ENCODE measurements around the gene FRMD4B. TPM values are rescaled to one million over a fixed set of nuclear protein-coding genes. Genes with fewer than 3 reads are reported as not detected.
"Not testable (repeated sequence)": the region's sequence is repeated elsewhere in the genome, so short reads cannot be mapped to it uniquely, and the experiment has no call there.

Gene FRMD4B
- total RNA-seq, 2 donors from 2014 or later: 27.6 to 37.4 TPM

DNA sequence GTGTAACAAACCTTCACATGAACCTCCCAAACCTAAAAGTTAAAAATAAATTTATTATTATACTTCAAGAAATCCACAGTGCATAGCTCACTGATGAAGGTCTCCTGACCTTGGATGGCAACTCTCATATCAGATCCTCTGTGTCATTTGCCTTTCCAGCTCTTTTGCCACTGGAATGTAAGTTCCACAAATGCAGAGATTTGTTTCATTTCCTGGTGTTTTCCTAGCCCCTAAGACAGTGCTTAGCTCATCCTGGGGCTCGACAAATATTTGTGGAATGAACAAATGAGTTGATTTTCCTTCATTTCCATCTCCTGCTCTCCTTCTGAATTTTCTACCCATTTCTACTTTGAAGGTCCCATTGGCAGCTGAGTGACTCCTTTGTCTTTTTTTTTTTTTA is 56.0 kb downstream of the FRMD4B start:
- no peak for DNase-seq
- intact Hi-C loops (cut with DNase I, micrococcal nuclease): no loop called here
- no peak for ATAC-seq

DNA sequence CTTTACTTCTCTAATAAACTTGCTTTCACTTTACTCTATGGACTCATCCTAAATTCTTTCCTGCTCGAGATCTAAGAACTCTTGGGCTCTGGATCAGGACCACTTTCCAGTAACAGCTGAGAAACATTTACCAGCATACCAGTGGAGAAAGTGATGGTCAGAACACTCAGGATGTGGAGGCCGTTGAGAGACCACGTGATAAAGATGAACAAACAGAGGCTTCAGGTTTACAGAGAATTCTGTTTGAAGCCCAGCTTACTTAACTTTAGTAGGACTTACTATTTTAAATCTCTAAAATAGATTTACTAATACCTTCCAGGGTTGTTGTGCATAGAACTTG is 57.0 kb downstream of the FRMD4B start:
- intact Hi-C loops (cut with DNase I, micrococcal nuclease): no loop called here
- ATAC-seq (no peak), DNase-seq (no peak)

DNA sequence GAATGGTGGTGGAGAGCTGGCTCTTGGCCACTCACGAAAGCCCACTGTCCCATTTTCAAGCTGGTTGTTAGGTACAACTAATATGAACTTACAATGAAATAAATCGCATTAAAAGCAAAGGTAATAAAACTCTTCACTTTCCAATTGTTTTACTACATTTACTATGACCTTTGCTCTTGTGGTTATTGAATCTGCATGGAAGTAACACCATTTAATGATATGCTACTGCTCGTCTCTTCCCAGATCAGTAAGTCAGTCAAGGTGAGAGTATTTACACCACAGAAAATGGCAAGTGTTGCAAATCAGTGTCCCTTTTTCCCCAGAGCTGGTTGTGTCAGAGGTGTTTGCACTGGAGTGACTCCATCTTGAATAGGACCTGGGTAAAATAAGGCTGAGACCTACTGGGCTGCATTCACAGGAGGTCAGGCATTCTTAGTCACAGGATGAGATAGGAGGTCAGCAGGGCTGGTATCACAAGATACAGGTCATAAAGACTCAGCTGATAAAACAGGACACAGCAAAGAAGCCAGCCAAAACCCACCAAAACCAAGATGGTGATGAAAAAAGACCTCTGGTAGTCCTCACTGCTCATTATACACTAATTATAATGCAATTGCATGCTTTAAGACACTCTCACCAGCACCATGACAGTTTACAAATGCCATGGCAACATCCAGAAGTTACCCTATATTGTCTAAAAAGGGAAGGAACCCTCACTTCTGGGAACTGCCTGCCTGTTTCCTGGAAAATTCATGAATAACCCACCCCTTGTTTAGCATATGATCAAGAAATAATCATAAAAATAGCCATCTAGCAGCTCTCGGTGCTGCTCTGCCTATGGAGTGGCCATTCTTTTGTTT is 57.6 kb downstream of the FRMD4B start:
- DNase-seq (no peak), ATAC-seq (peak; percentile 95)
- intact Hi-C loops (cut with DNase I, micrococcal nuclease): no loop called here

DNA sequence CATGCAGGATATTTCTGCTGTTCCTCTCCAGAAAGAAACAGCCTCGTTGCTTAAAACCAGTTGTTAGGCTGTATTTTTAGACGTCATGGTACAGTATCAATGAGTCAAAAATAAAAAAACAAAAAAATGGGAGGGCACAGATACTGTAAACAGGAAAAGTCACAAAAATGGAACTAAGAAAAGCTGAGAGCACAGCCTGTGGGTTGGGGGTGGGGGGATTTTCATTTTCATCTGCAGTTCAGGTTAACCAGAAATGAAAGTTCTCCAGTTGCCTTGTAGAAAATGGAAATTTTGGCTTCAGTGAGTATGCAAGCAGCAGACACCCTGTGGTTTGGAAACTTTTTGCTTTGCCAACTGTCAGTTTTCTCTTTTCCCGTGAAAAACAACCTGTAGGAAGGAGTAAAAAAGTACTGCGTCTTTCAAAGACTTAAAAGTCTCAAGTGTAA is 59.0 kb downstream of the FRMD4B start:
- DNase-seq (no peak), ATAC-seq (no peak)
- intact Hi-C loops (cut with DNase I, micrococcal nuclease): no loop called here

DNA sequence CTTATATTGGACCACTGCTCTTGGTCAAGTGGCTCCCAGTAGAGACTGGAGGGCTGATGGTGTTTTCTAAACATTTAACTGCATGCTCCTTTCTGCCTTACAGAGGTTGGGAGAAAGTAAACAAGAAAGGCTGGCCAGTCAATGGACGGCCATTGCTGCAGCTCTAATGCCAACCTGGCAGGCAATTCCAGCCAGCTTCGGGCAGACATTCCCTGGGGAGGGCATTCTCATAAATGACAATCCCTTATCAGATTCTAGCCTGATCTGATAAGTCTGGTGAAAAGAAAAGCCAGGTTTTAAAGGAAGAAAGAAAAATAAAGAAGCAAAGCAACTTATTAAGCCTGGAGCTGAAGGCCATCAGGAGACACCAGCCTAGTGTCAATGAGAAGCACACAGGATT is 60.7 kb downstream of the FRMD4B start:
- DNase-seq (no peak), ATAC-seq (no peak)
- intact Hi-C loops (cut with DNase I, micrococcal nuclease): no loop called here

DNA sequence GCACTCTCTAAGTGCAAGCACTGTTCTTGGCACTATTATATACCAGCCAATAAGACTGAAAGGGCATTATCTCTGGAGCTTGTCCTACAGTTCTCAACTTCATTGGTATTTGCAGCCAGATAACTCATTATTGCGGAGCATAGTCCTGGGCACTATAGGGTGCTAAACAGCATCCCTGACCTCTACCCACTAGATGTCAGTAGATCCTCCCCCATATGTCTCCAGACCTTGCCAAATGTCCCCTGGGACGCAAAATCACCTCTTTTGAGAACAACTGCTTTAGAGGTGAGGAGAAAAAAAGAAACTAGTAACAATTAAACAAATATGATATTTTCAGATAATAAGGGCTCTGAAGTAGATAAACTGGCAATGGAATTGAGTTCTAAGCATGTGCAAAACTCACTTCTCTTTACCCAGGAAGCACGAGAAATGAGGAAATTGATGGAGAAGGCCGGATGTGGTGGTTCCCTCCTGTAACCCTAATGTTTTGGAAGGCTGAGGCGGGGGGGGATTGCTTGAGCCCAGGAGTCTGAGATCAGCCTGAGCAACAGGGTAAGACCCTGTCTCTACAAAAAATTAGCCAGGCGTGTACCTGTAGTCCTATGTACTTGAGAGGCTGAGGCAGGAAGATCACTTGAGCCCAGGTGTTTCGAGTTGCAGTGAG is 61.4 kb downstream of the FRMD4B start:
- ATAC-seq (peak; percentile 39), DNase-seq (no peak)
- intact Hi-C loops (cut with DNase I, micrococcal nuclease): no loop called here

DNA sequence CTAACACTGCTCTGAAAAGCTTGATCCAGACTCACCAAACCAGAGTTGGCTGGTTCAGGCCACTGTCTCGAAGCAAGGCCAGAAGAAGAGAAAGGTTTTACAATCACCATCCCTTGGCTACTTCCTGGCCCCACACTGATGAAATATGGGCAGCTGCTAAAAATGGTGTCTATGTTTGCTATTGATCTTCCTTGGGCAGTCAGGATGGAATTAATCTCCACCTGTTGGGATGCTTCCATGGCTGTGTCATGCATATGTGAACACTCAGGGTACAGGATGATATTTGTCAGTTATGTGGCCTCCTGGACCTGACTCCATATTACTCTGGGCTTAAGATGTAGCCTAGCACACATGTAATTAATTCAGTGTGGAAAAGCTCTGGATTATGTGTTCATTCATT is 61.9 kb downstream of the FRMD4B start:
- DNase-seq: no peak
- intact Hi-C loops (cut with DNase I, micrococcal nuclease): no loop called here
- ATAC-seq: no peak

DNA sequence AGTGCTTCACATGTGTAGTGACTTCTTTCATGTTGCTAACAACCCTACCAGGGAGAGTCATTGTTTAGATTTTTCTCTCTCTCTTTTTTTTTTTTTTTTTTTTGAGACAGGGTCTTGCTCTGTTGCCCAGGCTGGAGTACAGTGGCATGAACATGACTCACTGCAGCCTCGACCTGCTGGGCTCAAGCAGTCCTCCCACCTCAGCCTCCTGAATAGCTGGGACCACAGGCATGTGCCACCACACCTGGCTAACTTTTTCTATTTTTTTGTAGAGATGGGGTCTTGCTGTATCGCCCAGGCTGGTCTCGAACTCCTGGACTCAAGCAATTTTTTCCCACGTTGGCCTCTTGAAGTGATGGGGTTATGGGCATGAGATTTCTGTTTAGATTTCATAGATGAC is 63.4 kb downstream of the FRMD4B start:
- DNase-seq; ATAC-seq; intact Hi-C loops (cut with DNase I, micrococcal nuclease): not testable (repeated sequence)

DNA sequence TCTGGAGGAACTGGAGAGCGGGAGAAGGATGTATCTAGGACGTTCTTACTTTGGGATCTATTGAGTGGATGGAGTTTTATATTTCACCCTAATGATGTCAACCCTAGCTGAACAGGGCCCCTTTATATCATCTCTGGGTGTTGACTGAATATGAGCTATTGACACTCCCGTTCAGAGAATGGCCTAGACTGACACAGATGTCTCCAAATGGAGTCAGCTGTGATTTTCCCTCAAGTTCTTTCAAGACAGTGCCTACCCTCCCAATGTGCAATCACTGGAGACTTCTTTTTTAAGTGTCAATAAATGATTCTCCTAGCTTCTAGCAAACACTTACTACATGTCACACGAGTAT is 63.8 kb downstream of the FRMD4B start:
- no peak for ATAC-seq
- no peak for DNase-seq
- intact Hi-C loops (cut with DNase I, micrococcal nuclease): no loop called here

DNA sequence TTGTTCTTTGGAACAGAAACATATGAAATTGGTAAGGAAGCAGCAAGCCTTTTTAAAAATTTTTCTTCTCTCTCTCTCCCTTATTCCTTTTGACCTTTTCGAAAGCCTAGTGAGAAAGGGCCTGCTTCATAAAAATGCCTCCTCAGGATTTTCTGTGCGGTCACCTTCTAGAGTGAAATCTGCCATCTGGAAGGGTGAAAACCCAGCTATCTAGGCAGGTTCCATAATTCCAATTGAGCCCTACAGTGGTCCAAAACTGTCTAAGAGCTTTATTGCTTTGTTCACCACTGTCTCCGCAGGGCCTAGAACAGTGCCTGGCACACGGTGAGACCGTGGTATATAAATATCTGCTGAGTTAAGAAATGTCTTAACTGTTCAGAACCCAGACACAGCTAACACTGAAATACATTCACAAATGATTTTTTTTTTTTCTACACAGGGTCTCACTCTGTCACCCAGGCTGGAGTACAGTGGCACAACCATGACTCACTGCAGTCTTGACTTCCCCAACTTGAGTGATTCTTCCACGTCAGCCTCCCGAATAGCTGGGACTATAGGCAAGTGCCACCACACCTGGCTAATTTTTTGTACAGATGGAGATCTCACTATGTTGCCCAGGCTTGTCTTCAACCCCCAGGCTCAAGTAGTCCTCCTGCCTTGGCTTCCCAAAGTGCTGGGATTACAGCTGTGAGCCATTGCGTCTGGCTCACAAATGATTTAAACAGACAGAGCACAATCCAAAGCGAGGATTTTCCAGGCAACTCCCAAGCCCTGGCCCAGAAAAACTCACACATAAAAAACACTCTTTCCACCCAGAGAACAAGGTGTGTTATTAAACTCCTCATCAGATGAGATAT is 64.4 kb downstream of the FRMD4B start:
- DNase-seq (no peak), ATAC-seq (no peak)
- intact Hi-C loops (cut with DNase I, micrococcal nuclease): no loop called here

DNA sequence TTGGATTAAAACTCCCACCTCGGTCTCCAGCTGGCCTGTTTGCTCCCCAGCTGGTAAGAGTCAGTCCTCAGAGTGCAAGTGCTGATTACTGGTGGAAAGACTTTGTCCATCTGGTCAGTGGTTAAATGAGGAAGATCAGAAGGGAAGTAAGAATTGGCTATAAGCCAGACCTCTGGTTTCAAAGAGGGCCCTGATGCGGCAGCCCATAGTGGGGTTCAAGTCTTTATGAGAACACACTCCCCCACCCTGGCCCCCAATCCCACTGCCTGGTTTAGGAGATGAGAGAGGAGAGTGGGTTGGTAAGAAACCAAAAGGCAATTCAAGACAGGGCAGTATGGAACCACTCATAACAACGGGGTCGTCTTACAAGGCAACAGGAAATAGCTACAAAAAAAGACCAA is 65.0 kb downstream of the FRMD4B start:
- ATAC-seq: no peak
- DNase-seq: peak in 1 of 2 donors; percentile 15

DNA sequence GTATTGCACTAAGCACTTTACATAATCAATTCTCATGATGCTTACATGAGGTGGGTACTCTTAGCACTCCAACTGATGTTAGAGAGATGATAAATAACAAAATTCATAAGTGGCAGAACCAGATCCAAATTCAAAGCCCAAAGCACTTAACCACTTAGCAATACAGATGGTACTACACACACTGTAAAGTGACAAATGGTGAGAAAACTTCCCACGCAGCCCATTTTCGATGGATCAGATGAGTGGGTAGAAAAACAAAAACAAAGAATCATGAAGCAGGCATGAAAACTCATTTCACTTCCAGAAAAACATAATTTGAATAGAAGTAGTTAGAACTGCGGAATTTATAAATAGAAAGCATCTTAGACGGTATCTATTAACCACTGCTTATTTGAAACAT is 66.2 kb downstream of the FRMD4B start:
- no peak for ATAC-seq
- intact Hi-C loops (cut with DNase I, micrococcal nuclease): no loop called here
- DNase-seq: no peak

More for the DNA sequence above, 65.0 kb downstream of the FRMD4B start:
- intact Hi-C loops (cut with DNase I, micrococcal nuclease): no loop called here

DNA sequence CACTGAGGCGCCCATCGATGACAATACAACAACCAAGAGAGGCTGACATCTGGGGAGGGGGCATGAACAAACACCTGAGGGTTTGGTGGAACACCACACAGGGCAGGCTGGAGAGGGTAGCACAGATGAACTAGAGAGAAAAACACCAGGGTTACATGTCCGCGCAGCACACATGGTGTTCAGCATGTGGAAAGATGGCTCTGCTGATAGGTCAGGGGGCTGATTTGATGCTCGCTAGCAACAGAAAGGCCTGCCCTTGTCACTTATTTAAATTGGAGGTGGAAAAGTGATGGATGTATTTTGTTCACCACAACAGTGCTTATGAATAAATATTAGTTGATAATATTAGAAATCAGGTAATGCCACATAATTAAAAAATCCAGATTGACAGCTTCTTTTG is 67.5 kb downstream of the FRMD4B start:
- no peak for DNase-seq
- ATAC-seq: no peak
- intact Hi-C loops (cut with DNase I, micrococcal nuclease): no loop called here

DNA sequence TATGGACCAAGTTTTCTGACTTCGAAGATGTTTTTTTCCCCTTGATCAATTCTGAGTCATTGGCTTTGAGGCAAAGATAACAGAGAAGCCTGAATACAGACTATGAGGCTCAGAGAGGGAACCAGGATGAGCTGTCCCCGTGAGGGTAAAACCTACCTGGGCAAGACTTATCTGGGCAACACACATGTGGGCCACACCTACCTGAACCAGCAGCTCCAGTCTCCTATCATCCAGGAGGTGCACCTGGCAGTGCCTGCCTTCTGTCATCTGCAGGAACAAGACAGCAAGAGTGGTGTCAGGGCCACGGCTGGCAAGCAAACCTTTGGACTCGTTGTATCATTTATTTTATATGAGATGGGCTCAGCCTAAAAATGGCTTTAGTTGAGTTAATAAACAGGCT is 72.6 kb downstream of the FRMD4B start:
- DNase-seq (peak in 1 of 2 donors; percentile 56), ATAC-seq (peak; percentile 98)
- intact Hi-C loops (cut with DNase I, micrococcal nuclease): no loop called here

DNA sequence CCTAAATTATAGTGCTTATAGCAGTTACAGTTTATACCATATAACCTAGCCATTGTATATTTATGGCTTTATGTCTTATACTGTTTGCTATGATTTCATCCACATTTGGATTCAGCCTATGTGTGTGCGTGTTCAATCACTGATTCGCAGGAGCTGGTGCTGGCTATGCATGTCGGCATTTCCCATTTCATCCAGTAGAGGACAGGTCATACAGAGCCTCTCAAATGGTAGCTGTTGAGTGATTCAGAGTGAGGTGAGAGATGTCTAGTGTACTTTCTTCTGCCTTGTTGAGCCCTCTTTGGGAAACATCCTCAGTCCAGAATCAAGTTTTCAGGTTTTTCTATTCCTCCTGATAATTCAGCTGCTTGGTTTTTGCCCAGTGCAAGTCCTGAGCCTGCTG is 76.1 kb downstream of the FRMD4B start:
- peak; percentile 56 for ATAC-seq
- no peak for DNase-seq
- intact Hi-C loops (cut with DNase I, micrococcal nuclease): no loop called here

DNA sequence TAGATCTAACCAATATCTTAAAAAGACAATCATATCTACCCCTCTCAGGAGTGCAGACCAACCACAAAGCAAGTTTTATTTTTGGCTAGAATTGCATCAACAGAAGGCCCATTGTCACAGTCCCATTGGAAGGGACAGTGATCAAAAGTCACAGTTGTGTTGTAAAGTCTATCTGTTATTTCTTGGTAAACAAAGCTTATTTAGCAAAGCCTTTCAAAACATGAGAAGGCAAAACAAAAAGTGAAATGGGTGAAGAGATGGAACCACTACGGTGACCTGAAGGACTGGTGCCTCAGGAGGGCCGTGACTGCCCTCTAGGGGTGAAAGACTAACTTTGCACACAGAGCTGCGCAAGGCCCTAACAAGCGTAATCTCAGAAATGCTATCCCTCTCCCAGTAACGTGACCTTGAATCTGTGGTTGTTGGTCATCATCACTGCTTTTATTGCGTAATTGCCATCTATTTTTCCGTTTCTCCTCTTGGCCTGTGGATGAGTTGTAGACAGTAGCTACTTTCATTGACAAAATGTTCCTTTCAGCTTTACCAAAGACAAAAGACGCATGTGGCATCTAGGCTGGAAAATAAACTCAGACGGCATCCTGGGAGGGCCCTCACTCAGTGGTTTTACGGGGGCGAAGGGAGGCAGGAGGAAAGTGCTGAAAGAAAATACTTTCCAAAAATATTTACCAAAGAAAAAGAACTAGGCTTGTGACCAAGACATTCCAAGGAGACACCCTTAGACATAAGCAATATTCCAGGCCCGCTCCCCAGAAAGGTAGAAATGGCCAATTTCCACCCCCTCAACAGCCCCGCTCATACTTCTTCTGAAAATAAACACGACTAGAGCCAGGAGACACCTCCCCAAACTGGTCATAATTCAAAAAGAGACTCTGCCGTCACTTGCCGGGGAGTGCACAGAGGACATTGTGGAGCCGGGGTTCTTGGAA is 79.4 kb downstream of the FRMD4B start:
- DNase-seq: peak; percentile 47 to 52
- intact Hi-C loops (cut with DNase I, micrococcal nuclease): loop anchor here in 1 of 2 donors (2.0 kb wide), 1 partner anchor 144 kb away; no protein-coding TSS in a partner anchor
- ATAC-seq: peak; percentile 96

DNA sequence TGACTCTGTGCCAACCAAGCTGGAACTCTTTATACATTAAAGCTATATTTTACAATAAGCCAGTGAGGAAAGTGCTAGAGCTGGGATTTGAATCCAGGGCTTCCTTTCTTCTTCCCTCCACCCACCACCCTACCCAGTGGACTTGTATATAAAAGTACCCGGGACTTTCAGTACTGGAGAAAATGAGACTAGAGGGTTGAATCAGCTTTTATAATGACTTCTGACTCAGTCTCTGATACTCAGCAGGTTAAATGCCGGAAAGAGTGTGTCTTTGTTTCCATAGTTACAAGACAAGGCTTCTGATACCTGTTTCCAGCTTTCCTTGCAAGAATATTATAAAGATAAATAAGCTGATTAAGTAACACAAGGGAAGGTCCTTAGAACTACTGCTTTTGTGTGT is 80.9 kb downstream of the FRMD4B start:
- ATAC-seq (no peak), DNase-seq (no peak)
- intact Hi-C loops (cut with DNase I, micrococcal nuclease): no loop called here

DNA sequence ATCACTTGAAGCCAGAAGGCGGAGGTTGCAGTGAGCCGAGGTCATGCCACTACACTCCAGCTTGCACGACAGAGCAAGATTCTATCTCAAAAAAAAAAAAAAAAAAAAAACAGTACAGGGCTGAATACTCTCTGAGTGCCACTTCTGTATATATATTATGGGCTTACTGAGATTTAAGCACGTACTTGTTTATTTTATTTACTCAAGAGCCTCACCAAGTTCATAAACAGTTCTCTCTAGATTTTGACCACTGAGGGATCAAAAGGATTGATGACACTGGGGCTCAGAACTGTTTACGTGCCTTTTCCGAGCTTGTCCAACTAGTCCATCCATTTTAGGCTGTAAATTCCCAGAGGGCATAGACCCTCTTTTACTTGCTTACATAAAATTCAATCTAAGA is 81.5 kb downstream of the FRMD4B start:
- ATAC-seq: no peak
- intact Hi-C loops (cut with DNase I, micrococcal nuclease): no loop called here

DNA sequence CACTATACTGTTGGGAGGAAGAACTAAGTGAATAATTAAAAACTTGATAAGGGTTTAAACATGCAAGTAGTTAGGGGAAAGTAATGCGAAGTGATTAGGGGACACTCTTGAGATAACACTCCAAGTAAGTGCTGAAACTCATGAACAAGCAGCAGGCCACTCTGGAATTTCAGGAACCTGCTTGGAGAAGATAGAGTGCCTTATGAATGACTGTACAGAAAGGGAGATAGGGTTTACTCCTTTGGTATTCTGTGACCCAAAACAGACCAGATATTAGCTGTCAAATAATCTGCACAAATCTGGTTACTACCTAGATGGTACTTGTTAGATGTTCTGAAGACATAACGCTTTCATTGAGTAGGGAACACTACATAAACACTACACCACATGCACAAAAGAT is 85.6 kb downstream of the FRMD4B start:
- no peak for ATAC-seq
- intact Hi-C loops (cut with DNase I, micrococcal nuclease): no loop called here
- DNase-seq: no peak

More for the DNA sequence above, 81.5 kb downstream of the FRMD4B start:
- DNase-seq: no peak

All from left colon (tissue), 2 donors.